ENCODE measurements around the gene IZUMO4. TPM values are rescaled to one million over a fixed set of nuclear protein-coding genes. Genes with fewer than 3 reads are reported as not detected.

Gene IZUMO4
- polyA plus RNA-seq, 1 donor (not counting 4 experiments of a cell fraction or from before 2014, with no cell fraction given), result 6.7 TPM

DNA sequence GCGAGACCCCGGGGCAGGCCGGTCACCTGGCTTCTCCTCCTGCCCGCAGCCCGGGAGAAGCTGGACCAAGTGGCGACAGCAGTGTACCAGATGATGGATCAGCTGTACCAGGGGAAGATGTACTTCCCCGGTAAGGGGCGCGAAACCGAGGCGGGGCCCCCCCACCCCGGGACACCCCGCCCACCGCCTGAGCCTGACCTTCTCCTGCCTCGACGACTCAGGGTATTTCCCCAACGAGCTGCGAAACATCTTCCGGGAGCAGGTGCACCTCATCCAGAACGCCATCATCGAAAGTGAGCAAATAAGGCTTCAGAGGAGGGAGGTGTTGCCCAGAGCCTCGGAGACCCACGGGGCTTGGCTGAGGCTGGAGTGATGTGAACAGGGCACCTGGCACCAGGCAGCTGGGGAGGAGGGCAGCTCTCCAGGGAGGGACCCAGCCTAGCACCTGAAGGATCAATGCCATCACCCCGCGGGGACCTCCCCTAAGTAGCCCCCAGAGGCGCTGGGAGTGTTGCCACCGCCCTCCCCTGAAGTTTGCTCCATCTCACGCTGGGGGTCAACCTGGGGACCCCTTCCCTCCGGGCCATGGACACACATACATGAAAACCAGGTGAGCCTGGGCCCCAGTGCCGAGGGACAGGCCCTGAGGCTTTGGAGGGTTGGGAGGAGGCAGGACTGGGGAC is 629 bp downstream of the IZUMO4 start:
- H3K36me3 ChIP-seq (ENCODE audit: control insufficient read depth in 2 of 2, extremely low read depth in 1 of 2, insufficient read depth in 2 of 2, low read length in 2 of 2), result peaks cover 28 to 30% of the 10 kb centered on the region in 2 experiments
- no peak for FAIRE-seq
- no peaks in the 10 kb centered on the region for H3K9me3 ChIP-seq (ENCODE audit: control insufficient read depth, low read depth, low read length)
- no peaks in the 10 kb centered on the region for H3K9me1 ChIP-seq (ENCODE audit: control insufficient read depth, extremely low read depth, insufficient read depth, low read length)
- no peaks in the 10 kb centered on the region for H4K20me1 ChIP-seq (ENCODE audit: control insufficient read depth, extremely low read depth, insufficient read depth, low read length)
- dilution Hi-C loops (cut with MboI; ENCODE audit: extremely low pct_ligation_motif_present, low sequenced_read_pairs), result no loop called here
- no peaks in the 10 kb centered on the region for H3K27me3 ChIP-seq (ENCODE audit: control insufficient read depth, extremely low read depth, insufficient read depth, low read length)
- no peak for DNase-seq (ENCODE audit: low read depth, low spot score)
- H3K9ac ChIP-seq (ENCODE audit: control insufficient read depth, extremely low read depth, insufficient read depth, low read length), result peak overlapping the region; percentile 44
- H3K27ac ChIP-seq (ENCODE audit: control insufficient read depth, insufficient read depth, low read length), result peak overlapping the region; percentile 33
- H2AFZ ChIP-seq (ENCODE audit: control insufficient read depth, low read length), result no peak overlapping the region
- peak overlapping the region; percentile 44 to 75 (median 71) for H3K4me3 ChIP-seq (ENCODE audit: control insufficient read depth in 2 of 3, extremely low read depth in 1 of 3, insufficient read depth in 2 of 3, low read depth in 1 of 3, low read length in 3 of 3)
- peak overlapping the region; percentile 90 for H3K4me2 ChIP-seq (ENCODE audit: control insufficient read depth, extremely low read depth, insufficient read depth, low read depth, low read length)
- H3K79me2 ChIP-seq (ENCODE audit: control insufficient read depth, insufficient read depth, low read length), result peaks cover 20% of the 10 kb centered on the region
- no peak for TF ChIP-seq EZH2 (IDR thresholded peaks at IDR 0.05; ENCODE audit: low read length)
- TF ChIP-seq, protein P1, sequence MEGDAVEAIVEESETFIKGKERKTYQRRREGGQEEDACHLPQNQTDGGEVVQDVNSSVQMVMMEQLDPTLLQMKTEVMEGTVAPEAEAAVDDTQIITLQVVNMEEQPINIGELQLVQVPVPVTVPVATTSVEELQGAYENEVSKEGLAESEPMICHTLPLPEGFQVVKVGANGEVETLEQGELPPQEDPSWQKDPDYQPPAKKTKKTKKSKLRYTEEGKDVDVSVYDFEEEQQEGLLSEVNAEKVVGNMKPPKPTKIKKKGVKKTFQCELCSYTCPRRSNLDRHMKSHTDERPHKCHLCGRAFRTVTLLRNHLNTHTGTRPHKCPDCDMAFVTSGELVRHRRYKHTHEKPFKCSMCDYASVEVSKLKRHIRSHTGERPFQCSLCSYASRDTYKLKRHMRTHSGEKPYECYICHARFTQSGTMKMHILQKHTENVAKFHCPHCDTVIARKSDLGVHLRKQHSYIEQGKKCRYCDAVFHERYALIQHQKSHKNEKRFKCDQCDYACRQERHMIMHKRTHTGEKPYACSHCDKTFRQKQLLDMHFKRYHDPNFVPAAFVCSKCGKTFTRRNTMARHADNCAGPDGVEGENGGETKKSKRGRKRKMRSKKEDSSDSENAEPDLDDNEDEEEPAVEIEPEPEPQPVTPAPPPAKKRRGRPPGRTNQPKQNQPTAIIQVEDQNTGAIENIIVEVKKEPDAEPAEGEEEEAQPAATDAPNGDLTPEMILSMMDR (optimal IDR thresholded peaks at IDR 0.05 in 1 of 3, IDR thresholded peaks at IDR 0.05 in 1 of 3, conservative IDR thresholded peaks at IDR 0.05 in 1 of 3; ENCODE audit: extremely low read depth in 1 of 3, insufficient read depth in 2 of 3, low read length in 3 of 3), result no peak
- peaks cover 22% of the 10 kb centered on the region for H3K4me1 ChIP-seq (ENCODE audit: control insufficient read depth, extremely low read depth, insufficient read depth, low read length)

DNA sequence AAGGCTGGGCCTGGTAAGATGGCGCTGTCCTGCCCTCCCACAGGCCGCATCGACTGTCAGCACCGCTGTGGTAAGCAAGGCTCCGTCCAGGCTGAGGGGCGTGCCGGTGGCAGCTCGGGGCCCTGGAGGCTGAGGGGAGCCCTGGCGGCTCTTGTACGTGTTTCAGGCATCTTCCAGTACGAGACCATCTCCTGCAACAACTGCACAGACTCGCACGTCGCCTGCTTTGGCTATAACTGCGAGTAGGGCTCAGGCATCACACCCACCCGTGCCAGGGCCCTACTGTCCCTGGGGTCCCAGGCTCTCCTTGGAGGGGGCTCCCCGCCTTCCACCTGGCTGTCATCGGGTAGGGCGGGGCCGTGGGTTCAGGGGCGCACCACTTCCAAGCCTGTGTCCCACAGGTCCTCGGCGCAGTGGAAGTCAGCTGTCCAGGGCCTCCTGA is 1.2 kb downstream of the IZUMO4 start:
- FAIRE-seq, result no peak
- Histone ChIP-seq H3K27ac (ENCODE audit: control insufficient read depth, insufficient read depth, low read length) (no peak overlapping the region), H2AFZ (ENCODE audit: control insufficient read depth, low read length) (no peak overlapping the region), H3K9me1 (ENCODE audit: control insufficient read depth, extremely low read depth, insufficient read depth, low read length) (no peaks in the 10 kb centered on the region), H3K4me2 (ENCODE audit: control insufficient read depth, extremely low read depth, insufficient read depth, low read depth, low read length) (no peak overlapping the region), H3K4me1 (ENCODE audit: control insufficient read depth, extremely low read depth, insufficient read depth, low read length) (peaks cover 17% of the 10 kb centered on the region), H3K79me2 (ENCODE audit: control insufficient read depth, insufficient read depth, low read length) (peaks cover 19% of the 10 kb centered on the region), H4K20me1 (ENCODE audit: control insufficient read depth, extremely low read depth, insufficient read depth, low read length) (no peaks in the 10 kb centered on the region), H3K9me3 (ENCODE audit: control insufficient read depth, low read depth, low read length) (no peaks in the 10 kb centered on the region), H3K36me3 (ENCODE audit: control insufficient read depth in 2 of 2, extremely low read depth in 1 of 2, insufficient read depth in 2 of 2, low read length in 2 of 2) (peaks cover 28 to 30% of the 10 kb centered on the region in 2 experiments), H3K27me3 (ENCODE audit: control insufficient read depth, extremely low read depth, insufficient read depth, low read length) (no peaks in the 10 kb centered on the region), H3K4me3 (ENCODE audit: control insufficient read depth in 2 of 3, extremely low read depth in 1 of 3, insufficient read depth in 2 of 3, low read depth in 1 of 3, low read length in 3 of 3) (no peak overlapping the region), H3K9ac (ENCODE audit: control insufficient read depth, extremely low read depth, insufficient read depth, low read length) (no peak overlapping the region)
- dilution Hi-C loops (cut with MboI; ENCODE audit: extremely low pct_ligation_motif_present, low sequenced_read_pairs), result no loop called here
- no peak for TF ChIP-seq EZH2 (IDR thresholded peaks at IDR 0.05; ENCODE audit: low read length)
- TF ChIP-seq, protein P1 (optimal IDR thresholded peaks at IDR 0.05 in 1 of 3, IDR thresholded peaks at IDR 0.05 in 1 of 3, conservative IDR thresholded peaks at IDR 0.05 in 1 of 3; ENCODE audit: extremely low read depth in 1 of 3, insufficient read depth in 2 of 3, low read length in 3 of 3), result no peak
- no peak for DNase-seq (ENCODE audit: low read depth, low spot score)

All from keratinocyte (primary cell).